Retinal pigment epithelial cell (primary cell): ENCODE data around the gene COL4A3.

ENCODE experiments used
- DNase-seq: peaks from one replicate; pipeline ENCODE4 v3.0.0-alpha.2; 2010; ENCODE audit warnings: low read depth
- H3K4me3 ChIP-seq: 2 replicates; pipeline ENCODE4 v1.5.1; 2011; ENCODE audit warnings: mild to moderate bottlenecking, low read length, control low read depth, moderate library complexity
- CTCF ChIP-seq: conservative IDR thresholded peaks from 2 replicates; pipeline ENCODE4 v1.5.1; 2011; ENCODE audit warnings: low read depth, low read length, control low read depth, inconsistent platforms

Gene COL4A3

GRCh38 chr2:227280895-227281294 lies 116.5 kb downstream of the COL4A3 start:
- no peak for DNase-seq
- no peak for TF ChIP-seq CTCF
- H3K4me3 ChIP-seq: no peak overlapping the region

- H3K4me3 ChIP-seq: no peak overlapping the region
- no peak for DNase-seq
- TF ChIP-seq CTCF: no peak
Observed at GRCh38 chr2:227285741-227286236, 121.4 kb downstream of the COL4A3 start.

- no peak overlapping the region for H3K4me3 ChIP-seq
- no peak for TF ChIP-seq CTCF
- DNase-seq: no peak
Observed at GRCh38 chr2:227287771-227288170, 123.3 kb downstream of the COL4A3 start.

GRCh38 chr2:227292314-227292713 lies 127.9 kb downstream of the COL4A3 start:
- no peak for TF ChIP-seq CTCF
- no peak for DNase-seq
- no peak overlapping the region for H3K4me3 ChIP-seq

GRCh38 chr2:227293531-227293930 lies 129.1 kb downstream of the COL4A3 start:
- H3K4me3 ChIP-seq: no peak overlapping the region
- no peak for DNase-seq
- no peak for TF ChIP-seq CTCF

- H3K4me3 ChIP-seq: no peak overlapping the region
- no peak for TF ChIP-seq CTCF
- DNase-seq: no peak
Observed at GRCh38 chr2:227295806-227296205, 131.4 kb downstream of the COL4A3 start.

- no peak overlapping the region for H3K4me3 ChIP-seq
- no peak for TF ChIP-seq CTCF
- peak; percentile 76 for DNase-seq
Observed at GRCh38 chr2:227296671-227297405, 132.4 kb downstream of the COL4A3 start.
